HT1080 (cell line): Measurements from ENCODE around the gene DLGAP5. TPM values are rescaled to one million over a fixed set of nuclear protein-coding genes. Genes with fewer than 3 reads are reported as not detected.
A peak's percentile ranks its signal among the peaks of the same experiment; 100 is the strongest.

Experiments used
- DNase-seq: peaks from one replicate; pipeline ENCODE4 v3.0.0-alpha.2; 2015; ENCODE audit warnings: low read depth
- total RNA-seq: library from RNA; depleted of rRNA; stranded (reverse); fragments of >200 nt; shearing (Covaris generic); gene quantifications from 2 replicates; pipeline ENCODE4 v1.2.3, GENCODE V29; 2014; rRNA removed

Gene DLGAP5
- total RNA-seq, 1 experiment from 2014 or later, result 42.8 TPM

DNA sequence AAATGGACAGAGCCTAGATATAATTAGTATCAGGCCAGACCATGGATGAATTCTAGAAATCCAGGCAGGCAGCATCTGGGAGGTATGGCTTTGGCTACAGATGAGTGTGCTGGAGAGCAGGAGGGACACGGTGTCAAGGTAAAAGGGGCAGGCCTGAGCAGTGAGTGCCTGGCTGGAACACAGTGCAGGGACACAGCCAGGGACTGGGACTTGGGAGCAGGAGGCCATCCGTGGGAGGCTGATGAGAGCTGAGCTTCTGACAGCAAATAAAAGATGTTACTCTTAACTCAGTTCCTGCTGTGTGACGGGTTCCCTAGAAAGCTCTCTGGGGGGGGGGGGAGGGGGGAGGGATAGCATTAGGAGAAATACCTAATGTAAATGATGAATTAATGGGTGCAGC is 75.9 kb downstream of the DLGAP5 start:
- no peak for DNase-seq

DNA sequence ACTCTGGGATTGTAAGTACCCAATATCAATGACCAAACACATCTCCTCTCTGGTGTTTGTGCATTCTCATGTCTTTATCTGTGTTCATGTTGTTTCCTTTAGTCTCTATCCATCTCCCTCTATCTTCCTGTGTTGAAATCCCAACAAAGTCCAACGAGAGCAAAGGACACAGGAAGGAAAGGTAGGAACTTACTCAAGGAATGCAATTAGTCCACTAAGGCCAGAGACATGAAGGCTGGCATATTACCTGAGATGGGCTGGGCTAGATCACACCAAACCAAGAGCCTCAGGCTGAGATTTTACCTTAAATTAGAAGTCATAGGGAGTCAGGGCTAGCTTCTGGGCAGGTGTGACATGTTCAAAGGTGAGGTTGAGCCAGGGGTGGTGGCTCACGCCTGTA is 76.7 kb downstream of the DLGAP5 start:
- no peak for DNase-seq

DNA sequence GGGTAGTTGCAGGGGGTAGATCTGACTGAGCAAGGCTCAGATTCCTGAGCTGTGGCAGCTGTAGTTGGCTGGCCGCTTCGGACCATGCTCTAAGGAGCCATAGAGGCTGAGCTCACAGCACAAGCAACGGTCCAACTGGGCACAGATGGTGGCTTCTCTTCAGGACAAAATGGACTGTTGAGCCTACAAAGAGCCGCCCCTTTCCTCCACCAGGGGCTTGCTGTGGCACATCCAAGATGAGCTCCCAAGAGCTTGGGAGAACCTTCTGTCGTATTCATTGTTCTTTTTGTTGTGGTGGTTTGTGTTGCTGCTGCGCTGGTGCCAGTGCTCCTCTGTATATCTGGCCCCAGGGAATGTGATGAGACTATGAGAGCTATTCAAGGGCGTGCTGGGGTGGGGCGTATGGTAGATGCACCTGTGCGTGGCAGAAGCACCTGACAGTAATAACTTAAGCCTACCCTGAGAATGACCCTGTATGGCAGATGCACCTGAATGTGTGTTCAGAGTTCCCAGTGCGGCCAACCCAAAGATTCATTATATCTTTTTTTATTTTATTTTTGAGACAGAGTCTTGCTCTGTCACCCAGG is 80.2 kb downstream of the DLGAP5 start:
- no peak for DNase-seq

DNA sequence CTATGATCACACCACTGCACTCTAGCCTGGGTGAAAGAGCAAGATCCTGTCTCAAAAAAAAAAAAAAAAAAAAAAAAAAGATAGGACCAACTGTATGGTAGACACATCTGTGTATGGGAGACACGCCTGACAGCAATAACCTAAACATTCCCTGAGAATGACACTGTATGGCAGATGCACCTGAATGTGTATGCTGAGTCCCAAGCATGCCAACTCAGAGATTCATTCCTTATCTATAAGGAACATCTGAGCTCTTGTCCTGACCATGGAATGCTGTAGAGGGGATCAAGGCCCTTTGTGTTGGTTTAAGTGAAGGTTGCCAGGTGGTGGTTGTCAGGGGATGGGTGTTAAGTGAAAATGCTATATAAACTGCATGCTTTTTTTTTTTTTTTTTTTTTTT is 81.5 kb downstream of the DLGAP5 start:
- DNase-seq, result no peak

DNA sequence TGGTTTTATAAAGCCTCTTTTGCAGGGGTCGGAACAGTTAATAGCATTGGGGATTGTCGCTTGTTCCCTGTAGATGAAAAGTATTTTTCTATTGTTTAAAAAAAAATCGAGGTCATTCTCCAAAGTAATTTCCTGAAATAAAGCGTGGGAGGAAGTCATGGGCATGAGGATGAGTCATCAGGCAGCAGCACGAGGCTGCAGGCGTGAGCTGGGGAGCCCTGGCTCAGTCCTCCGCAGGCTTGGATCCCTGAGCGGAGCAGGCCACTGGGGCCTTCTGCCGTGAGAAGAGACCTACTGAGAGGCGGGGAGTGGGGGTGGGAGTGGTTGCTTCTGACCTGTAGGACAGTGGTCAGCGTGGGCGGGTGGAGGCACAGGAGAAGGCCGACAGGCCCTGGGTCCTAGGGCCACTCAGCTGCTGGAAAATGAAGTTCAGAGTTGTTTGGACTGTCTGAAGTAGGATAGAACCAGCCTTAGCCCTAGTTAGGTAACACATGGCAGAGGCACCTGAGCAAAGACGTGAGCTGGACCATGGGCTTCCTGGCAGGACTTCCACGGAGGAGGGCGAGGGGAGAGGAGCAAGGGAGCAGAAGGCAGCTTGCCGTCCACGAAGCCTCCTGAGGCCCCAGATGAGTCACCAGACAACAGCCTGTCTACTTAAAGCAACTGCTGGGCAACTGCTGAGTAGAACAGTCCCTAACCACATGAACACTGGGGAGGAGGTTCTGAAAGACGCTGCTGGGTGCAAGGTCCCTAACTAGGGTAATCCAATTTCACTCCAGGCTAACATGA is 83.4 kb downstream of the DLGAP5 start:
- peak; percentile 90 for DNase-seq

DNA sequence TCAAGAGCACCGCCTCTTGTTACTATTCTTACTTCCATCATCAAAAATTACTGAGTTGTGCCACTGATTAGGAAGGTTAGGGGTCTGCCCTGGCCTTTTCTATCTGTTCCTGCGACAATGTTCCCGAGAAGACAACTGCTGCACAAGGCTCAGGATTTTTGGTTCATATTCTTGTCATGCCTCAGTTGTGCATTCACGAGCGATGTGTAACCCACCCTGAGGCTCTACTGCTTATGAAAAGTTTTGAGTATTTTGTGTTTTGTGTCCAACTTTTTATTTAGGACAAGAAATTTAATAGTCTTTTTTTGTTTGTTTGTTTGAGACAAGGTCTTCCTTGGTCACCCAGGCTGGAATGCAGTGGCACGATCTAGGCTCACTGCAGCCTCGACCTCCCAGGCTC is 85.4 kb downstream of the DLGAP5 start:
- DNase-seq, result no peak

DNA sequence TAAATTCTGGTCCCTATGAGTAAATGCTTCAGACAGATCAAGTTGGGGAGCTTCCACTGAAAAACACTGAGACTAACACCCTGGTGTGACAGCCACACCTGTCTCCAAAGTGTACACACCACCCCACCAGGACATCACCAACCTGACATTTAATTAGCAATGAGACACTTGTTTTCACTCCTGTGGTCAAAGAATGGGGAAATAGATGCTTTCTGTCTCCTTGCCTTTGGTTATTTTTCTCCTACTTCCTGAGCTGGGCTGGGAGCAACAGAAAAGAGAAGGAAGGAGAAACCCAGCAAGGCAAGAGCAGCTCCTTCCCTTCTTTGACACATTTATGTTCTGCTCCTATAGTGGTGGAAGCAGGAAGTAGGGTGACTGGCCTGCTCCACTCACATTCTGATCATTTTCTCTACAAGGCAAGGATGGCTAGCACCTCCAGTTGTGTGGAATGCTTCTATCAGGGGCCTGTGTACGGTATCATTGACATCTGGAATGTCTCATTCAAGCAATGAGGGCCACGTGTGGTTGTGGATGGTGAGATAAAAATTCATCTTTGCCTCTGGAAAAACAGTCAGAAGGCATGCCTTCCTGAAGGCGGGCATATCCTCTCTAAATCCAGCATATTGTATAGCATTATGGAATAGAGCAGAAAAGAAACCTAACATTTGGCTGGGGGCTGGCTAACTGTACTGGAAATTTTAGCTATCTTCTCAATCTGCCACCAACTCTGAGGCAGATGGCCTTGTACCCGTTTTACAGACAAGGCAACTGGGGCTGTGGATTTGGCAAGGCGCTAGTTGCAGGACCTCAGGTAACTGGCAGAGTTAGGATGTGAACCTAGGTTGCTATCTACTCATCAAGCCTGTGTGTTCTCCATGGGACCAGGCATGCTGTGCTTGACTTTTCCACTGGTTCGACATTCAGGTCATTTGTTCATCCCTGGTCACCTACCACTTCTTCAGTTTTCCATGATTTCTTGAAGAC is 87.1 kb downstream of the DLGAP5 start:
- DNase-seq, result no peak

DNA sequence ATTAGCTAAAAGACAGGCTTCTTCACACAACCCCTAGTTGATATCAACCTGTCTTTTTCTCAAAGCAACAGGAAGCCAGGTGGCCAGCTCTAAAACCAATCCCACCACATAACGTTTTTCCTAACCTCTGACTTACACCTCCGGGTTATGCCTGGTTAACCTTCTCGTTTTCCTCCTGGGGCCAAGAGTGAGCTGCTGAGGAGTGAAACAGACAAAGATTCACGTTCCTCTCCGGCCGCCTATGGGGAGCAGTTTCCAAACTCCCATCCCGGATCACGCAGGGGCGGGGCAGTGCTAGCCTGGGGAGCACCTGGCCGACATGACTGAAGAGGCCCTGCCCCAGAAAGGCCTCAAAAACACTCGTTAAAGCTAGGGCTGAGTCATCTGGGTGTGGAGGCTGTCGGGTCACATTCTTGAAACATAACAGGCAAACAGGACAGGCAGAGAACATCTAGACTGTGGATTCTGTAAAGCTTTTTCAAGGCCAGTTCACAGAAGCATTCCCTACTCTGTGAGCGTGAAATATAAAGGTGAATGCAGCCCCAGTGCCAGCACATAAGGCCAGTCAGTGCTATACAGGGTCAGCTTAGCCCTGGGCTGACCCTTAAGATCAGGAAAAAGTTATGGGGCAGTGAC is 88.3 kb downstream of the DLGAP5 start:
- peak; percentile 93 for DNase-seq

DNA sequence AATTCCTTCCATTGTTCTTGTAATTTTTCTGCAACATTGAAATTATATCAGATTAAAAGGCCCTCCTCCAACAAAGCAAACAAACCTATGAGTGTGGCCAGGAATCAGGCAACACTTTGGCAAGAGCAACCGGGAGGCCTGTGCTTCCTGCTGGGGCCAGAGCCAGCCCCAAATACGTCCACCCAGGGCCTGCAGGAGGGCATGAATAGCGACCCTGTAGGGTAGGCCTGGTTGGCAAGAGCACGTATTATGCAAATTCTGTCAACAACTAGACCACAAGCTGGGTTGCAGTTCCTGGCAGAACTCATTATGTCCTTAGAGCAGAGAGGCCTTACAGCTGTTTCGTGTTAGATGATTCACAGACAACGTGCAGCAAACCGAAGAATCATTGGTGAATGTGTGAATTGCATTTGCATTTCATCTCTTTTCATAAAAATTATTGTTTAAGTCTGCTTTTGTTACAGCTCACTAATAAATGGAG is 89.2 kb downstream of the DLGAP5 start:
- DNase-seq, result peak; percentile 79

DNA sequence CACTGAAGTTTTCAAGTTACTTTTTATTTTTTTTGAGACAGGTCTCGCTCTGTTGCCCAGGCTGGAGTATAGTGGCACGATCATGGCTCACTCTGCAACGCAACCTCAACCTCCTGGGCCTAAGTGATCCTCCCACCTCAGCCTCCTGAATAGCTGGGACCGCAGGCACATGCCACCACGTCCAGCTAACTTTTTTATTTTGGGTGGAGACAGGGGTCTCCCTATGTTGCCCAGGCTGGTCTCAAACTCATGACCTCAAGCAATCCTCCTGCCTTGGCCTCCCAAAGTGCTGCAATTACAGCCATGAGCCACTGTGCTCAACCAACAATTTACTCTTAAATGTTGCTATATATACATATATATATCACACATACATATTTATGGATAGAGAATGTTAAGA is 89.7 kb downstream of the DLGAP5 start:
- no peak for DNase-seq

DNA sequence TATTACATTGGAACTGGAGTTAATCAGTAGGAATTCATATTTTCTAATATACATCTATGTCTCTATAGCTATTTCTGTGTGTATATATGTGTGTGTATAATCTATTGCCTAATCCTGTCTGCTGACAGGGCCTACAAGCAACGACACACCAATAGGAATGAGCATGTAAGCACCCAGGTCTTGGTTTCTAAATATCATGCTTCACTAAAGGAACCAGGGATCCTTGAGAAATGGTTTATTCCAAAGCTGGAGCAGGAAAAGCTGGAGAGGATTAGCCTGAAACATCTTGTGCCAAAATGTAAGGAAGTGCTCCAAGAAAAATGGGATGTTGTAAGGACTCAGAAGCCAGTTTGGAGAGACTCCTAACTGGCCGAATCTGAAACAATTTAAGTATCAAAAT is 91.6 kb downstream of the DLGAP5 start:
- no peak for DNase-seq

DNA sequence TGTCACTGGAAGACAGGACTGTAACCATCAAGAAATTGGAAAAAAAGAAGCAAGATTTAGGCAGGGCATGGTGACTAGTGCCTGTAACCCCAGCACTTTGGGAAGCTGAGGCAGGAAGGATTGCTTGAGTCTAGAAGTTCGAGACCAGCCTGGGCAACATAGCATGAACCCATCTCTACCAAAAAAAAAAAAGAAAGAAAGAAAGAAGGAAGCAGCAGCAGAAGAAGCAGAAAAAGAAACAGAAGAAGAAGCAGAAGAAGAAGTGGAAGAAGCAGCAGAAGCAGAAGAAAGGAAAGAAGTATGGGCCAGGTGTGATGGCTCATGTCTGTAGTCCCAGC is 92.9 kb downstream of the DLGAP5 start:
- DNase-seq, result no peak

Other genes starting within 250 kb of the DLGAP5 start
- gene WDHD1, start 164.5 kb downstream of the DLGAP5 start, total RNA-seq, result 14.8 and 16.3 TPM in 2 replicates
- 12.0 and 15.2 TPM in 2 replicates for gene SOCS4, start 164.3 kb downstream of the DLGAP5 start, total RNA-seq
- 28.8 and 55.3 TPM in 2 replicates for gene MAPK1IP1L, start 139.9 kb downstream of the DLGAP5 start, total RNA-seq
- gene LGALS3, start 62.3 kb downstream of the DLGAP5 start, total RNA-seq, result 53.8 and 69.3 TPM in 2 replicates
- 16.0 and 19.4 TPM in 2 replicates for gene FBXO34, start 79.8 kb upstream of the DLGAP5 start, total RNA-seq
- 8.0 and 9.5 TPM in 2 replicates for gene ATG14, start 220.2 kb upstream of the DLGAP5 start, total RNA-seq
- gene TBPL2, start 249.0 kb upstream of the DLGAP5 start, total RNA-seq, result not detected in 2 replicates